ENCODE results near the gene MIGA2.
A peak's percentile ranks its signal among the peaks of the same experiment; 100 is the strongest.

The MIGA2 gene

DNA sequence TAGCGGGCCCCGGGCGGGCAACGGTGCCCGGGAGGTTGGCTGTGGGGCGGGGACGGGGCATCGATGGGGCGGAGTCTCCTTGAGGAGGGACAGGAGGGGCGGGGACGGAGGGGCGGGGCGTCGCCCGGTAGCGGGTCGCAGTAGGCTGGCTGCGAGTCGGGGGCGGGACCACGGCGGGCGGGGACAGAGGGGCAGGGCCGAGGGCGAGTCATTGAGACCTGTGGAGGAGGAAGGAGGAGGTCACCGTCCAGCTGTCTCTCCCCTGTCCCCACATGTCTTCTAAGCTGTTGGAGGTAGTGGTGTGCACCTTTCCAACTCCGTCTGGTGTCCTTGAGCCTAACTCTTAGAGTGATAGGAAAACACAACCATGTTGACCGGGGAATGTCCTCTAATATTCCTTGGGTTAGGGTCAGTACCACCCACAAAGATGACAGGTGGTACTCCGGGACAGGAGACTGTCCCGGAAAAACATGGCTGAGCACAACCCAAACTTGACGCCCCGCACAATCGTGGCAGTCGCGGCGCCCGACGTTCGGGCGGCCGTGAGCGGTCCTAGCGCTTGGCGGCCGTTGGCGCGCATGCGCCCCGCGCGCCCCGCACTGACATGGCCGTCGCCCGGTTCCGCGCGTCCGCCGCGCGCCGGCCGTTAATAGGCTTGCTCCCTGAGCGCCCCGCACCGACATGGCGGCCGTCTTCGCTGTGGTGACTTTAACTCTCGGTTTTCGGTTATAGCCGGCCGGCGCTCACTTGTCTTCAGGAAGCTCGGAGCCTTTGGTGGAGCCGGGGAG is 74.5 kb downstream of the MIGA2 start, which contains the start of the genes CRAT and PTPA (continued):
- TF ChIP-seq, protein P1, sequence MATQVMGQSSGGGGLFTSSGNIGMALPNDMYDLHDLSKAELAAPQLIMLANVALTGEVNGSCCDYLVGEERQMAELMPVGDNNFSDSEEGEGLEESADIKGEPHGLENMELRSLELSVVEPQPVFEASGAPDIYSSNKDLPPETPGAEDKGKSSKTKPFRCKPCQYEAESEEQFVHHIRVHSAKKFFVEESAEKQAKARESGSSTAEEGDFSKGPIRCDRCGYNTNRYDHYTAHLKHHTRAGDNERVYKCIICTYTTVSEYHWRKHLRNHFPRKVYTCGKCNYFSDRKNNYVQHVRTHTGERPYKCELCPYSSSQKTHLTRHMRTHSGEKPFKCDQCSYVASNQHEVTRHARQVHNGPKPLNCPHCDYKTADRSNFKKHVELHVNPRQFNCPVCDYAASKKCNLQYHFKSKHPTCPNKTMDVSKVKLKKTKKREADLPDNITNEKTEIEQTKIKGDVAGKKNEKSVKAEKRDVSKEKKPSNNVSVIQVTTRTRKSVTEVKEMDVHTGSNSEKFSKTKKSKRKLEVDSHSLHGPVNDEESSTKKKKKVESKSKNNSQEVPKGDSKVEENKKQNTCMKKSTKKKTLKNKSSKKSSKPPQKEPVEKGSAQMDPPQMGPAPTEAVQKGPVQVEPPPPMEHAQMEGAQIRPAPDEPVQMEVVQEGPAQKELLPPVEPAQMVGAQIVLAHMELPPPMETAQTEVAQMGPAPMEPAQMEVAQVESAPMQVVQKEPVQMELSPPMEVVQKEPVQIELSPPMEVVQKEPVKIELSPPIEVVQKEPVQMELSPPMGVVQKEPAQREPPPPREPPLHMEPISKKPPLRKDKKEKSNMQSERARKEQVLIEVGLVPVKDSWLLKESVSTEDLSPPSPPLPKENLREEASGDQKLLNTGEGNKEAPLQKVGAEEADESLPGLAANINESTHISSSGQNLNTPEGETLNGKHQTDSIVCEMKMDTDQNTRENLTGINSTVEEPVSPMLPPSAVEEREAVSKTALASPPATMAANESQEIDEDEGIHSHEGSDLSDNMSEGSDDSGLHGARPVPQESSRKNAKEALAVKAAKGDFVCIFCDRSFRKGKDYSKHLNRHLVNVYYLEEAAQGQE (tag by site-specific recombination; IDR thresholded peaks at IDR 0.05) = peak; percentile 57
- TF ChIP-seq ZNF677 (tag by site-specific recombination; IDR thresholded peaks at IDR 0.05) = no peak
- no peak for TF ChIP-seq ZBTB7A (tag by site-specific recombination; IDR thresholded peaks at IDR 0.05; ENCODE audit: low read depth)
- no peak; the same call in 1 of the 2 replicates for TF ChIP-seq KLF7 (tag by site-specific recombination; IDR thresholded peaks at IDR 0.05; ENCODE audit: borderline replicate concordance)
- peak; percentile 41; the same call in 1 of the 2 replicates for TF ChIP-seq ZNF221 (tag by site-specific recombination; IDR thresholded peaks at IDR 0.05; ENCODE audit: borderline replicate concordance)
- TF ChIP-seq ZBTB49 (tag by site-specific recombination; IDR thresholded peaks at IDR 0.05; ENCODE audit: low read depth) = no peak
- 0 out of 2 replicates have a peak, but pooled peaks have one; percentile 10 for TF ChIP-seq ZNF580 (tag by site-specific recombination; IDR thresholded peaks at IDR 0.05)
- TF ChIP-seq KLF10 (tag by site-specific recombination; IDR thresholded peaks at IDR 0.05) = peak; percentile 89
- no peak for TF ChIP-seq ZNF16 (tag by site-specific recombination; IDR thresholded peaks at IDR 0.05; ENCODE audit: low read depth)
- no peak for TF ChIP-seq ZNF529 (tag by site-specific recombination; IDR thresholded peaks at IDR 0.05; ENCODE audit: insufficient replicate concordance)
- TF ChIP-seq ZNF530 (tag by site-specific recombination; IDR thresholded peaks at IDR 0.05; ENCODE audit: low read depth) = no peak
- peak; percentile 86 for TF ChIP-seq SP2 (tag by site-specific recombination; IDR thresholded peaks at IDR 0.05)
- no peak for TF ChIP-seq ZNF140 (tag by site-specific recombination; IDR thresholded peaks at IDR 0.05)
- no peak for TF ChIP-seq ZNF777 (tag by site-specific recombination; IDR thresholded peaks at IDR 0.05; ENCODE audit: borderline replicate concordance)
- no peak for TF ChIP-seq ZSCAN18 (tag by site-specific recombination; IDR thresholded peaks at IDR 0.05)
- TF ChIP-seq, protein P2, sequence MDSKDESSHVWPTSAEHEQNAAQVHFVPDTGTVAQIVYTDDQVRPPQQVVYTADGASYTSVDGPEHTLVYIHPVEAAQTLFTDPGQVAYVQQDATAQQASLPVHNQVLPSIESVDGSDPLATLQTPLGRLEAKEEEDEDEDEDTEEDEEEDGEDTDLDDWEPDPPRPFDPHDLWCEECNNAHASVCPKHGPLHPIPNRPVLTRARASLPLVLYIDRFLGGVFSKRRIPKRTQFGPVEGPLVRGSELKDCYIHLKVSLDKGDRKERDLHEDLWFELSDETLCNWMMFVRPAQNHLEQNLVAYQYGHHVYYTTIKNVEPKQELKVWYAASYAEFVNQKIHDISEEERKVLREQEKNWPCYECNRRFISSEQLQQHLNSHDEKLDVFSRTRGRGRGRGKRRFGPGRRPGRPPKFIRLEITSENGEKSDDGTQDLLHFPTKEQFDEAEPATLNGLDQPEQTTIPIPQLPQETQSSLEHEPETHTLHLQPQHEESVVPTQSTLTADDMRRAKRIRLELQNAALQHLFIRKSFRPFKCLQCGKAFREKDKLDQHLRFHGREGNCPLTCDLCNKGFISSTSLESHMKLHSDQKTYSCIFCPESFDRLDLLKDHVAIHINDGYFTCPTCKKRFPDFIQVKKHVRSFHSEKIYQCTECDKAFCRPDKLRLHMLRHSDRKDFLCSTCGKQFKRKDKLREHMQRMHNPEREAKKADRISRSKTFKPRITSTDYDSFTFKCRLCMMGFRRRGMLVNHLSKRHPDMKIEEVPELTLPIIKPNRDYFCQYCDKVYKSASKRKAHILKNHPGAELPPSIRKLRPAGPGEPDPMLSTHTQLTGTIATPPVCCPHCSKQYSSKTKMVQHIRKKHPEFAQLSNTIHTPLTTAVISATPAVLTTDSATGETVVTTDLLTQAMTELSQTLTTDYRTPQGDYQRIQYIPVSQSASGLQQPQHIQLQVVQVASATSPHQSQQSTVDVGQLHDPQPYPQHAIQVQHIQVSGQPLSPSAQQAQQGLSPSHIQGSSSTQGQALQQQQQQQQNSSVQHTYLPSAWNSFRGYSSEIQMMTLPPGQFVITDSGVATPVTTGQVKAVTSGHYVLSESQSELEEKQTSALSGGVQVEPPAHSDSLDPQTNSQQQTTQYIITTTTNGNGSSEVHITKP (tag by site-specific recombination; IDR thresholded peaks at IDR 0.05) = peak; percentile 92
- peak; percentile 63 for TF ChIP-seq ZBTB17 (tag by site-specific recombination; IDR thresholded peaks at IDR 0.05)
- TF ChIP-seq, protein P3, sequence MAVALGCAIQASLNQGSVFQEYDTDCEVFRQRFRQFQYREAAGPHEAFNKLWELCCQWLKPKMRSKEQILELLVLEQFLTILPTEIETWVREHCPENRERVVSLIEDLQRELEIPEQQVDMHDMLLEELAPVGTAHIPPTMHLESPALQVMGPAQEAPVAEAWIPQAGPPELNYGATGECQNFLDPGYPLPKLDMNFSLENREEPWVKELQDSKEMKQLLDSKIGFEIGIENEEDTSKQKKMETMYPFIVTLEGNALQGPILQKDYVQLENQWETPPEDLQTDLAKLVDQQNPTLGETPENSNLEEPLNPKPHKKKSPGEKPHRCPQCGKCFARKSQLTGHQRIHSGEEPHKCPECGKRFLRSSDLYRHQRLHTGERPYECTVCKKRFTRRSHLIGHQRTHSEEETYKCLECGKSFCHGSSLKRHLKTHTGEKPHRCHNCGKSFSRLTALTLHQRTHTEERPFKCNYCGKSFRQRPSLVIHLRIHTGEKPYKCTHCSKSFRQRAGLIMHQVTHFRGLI (tag by site-specific recombination; IDR thresholded peaks at IDR 0.05) = 0 out of 2 replicates have a peak, but pooled peaks have one; percentile 12
- TF ChIP-seq ZNF2 (tag by site-specific recombination; IDR thresholded peaks at IDR 0.05) = peak; percentile 60
- TF ChIP-seq ZNF701 (tag by site-specific recombination; IDR thresholded peaks at IDR 0.05) = no peak
- no peak for TF ChIP-seq ZNF768 (tag by site-specific recombination; IDR thresholded peaks at IDR 0.05)
- peak; percentile 62 for TF ChIP-seq GLIS1 (tag by site-specific recombination; IDR thresholded peaks at IDR 0.05)
- TF ChIP-seq, protein P4, sequence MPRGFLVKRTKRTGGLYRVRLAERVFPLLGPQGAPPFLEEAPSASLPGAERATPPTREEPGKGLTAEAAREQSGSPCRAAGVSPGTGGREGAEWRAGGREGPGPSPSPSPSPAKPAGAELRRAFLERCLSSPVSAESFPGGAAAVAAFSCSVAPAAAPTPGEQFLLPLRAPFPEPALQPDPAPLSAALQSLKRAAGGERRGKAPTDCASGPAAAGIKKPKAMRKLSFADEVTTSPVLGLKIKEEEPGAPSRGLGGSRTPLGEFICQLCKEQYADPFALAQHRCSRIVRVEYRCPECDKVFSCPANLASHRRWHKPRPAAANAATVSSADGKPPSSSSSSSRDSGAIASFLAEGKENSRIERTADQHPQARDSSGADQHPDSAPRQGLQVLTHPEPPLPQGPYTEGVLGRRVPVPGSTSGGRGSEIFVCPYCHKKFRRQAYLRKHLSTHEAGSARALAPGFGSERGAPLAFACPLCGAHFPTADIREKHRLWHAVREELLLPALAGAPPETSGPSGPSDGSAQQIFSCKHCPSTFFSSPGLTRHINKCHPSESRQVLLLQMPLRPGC (tag by site-specific recombination; IDR thresholded peaks at IDR 0.05) = no peak
- 0 out of 2 replicates have a peak, but pooled peaks have one; percentile 50 for TF ChIP-seq ZNF610 (tag by site-specific recombination; IDR thresholded peaks at IDR 0.05; ENCODE audit: borderline replicate concordance)
